LNCAP (cell line): Measurements from ENCODE around the gene TESMIN.

Source experiments
- CTCF ChIP-seq: fragments of 450-650 bp; IDR thresholded peaks from 2 replicates; pipeline ENCODE4 v1.5.1; 2017; ENCODE audit warnings: mild to moderate bottlenecking

TESMIN gene

GRCh38 chr11:68761801-68762200, 10.5 kb upstream of the TESMIN start:
- no peak for TF ChIP-seq CTCF

GRCh38 chr11:68759991-68760390, 8.7 kb upstream of the TESMIN start:
- no peak for TF ChIP-seq CTCF

GRCh38 chr11:68757711-68758110, 6.4 kb upstream of the TESMIN start:
- TF ChIP-seq CTCF: no peak

GRCh38 chr11:68756171-68756766, 4.9 kb upstream of the TESMIN start:
- no peak for TF ChIP-seq CTCF

- TF ChIP-seq CTCF: no peak
Observed at GRCh38 chr11:68753300-68753699, 2.0 kb upstream of the TESMIN start.

- TF ChIP-seq CTCF: no peak
Observed at GRCh38 chr11:68751004-68751325, 355 bp downstream of the TESMIN start.

GRCh38 chr11:68750195-68751003, 921 bp downstream of the TESMIN start:
- no peak for TF ChIP-seq CTCF
